Activated CD4-positive, alpha-beta T cell treated with anti-CD3 and anti-CD28 coated beads for 4 hours (primary cell): Measurements from ENCODE around the gene MZB1.
A peak's percentile ranks its signal among the peaks of the same experiment; 100 is the strongest.
"Not testable (repeated sequence)": the region's sequence is repeated elsewhere in the genome, so short reads cannot be mapped to it uniquely, and the experiment has no call there.

Experiments used
- DNase-seq, 2 donors: peaks; one replicate each; pipeline ENCODE4 v3.0.0-alpha.2; 2020

The MZB1 gene

GRCh38 chr5:139371482-139372435 lies 18.0 kb downstream of the MZB1 start:
- DNase-seq, result no peak

- DNase-seq, result no peak
These were observed 20.5 kb downstream of the MZB1 start for GRCh38 chr5:139369181-139369580.

GRCh38 chr5:139368613-139369012 lies 21.1 kb downstream of the MZB1 start:
- DNase-seq, result no peak

DNA sequence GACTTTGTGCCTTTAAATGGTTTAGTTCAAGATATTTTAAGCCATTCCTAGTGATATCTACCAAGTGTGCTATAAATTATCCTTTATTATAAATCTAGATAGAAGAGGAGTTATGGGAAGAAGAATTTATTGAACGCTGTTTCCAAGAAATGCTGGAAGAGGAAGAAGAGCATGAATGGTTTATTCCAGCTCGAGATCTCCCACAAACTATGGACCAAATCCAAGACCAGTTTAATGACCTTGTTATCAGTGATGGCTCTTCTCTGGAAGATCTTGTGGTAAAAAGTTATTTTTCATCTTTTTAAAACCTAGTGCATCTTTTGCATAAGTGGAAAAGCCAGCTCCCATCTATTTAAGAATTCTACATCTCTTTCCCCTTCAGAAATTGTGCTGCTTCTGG lies 25.2 kb downstream of the MZB1 start:
- no peak for DNase-seq

- no peak for DNase-seq
These were observed 25.8 kb downstream of the MZB1 start for GRCh38 chr5:139363937-139364336.

DNA sequence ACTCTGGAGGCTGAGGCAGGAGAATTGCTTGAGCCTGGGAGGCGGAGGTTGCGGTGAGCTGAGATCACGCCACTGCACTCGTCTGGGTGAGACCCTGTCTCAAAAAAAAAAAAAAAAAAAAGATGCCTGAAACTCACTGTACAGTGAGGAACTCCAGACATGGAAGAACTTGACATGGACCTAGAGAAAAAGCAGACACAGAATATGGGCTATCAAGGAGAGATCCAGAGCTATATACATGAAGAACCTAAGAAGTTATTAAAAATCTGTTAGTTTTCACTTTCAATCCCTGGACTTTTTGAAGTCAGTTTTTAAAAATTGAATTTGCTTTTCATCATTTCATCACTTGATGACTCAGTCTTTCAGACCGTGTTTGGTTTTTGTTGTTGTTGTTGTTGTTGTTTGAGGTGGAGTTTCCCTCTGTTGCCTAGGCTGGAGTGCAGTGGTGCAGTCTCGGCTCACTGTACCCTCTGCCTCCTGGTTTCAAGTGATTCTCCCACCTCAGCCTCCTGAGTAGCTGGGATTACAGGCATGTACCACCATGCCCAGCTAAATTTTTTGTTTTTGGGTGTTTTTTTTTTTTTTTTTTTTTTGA lies 27.8 kb downstream of the MZB1 start:
- no peak for DNase-seq

- no peak for DNase-seq
These were observed 29.3 kb downstream of the MZB1 start for GRCh38 chr5:139360384-139360783.

GRCh38 chr5:139358064-139358463 lies 31.6 kb downstream of the MZB1 start:
- no peak for DNase-seq

DNA sequence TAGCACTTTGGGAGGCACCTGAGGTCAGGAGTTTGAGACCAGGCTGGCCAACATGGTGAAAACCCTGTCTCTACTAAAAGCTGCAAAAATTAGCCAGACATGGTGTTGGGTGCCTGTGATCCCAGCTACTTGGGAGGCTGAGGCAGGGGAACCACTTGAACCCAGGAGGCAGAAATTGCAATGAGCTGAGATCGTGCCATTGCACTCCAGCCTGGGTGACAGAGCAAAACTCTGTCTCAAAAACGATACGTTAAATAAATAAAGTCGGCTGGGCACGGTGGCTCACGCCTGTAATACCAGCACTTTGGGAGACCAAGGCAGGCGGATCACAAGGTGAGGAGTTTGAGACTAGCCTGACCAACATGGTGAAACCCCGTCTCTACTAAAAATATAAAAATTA lies 33.8 kb downstream of the MZB1 start:
- not testable (repeated sequence) for DNase-seq

DNA sequence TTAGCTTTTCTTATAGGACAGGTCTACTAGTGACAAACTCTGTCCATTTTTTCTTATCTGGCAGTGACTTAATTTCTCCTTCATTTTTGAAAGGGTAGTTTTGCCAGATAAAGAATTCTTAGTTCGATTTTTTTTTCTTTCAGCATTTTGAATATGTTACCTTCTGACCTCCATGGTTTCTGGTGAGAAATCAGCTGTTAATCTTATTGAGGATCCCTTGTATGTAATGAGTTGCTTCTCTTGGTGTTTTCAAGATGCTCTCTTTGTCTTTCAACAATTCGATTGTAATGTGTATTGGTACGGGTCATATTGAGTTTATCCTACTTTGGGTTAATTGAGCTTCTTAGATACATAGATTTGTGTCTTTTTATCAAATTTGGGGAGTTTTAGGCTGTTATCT lies 35.5 kb downstream of the MZB1 start:
- DNase-seq, result no peak

GRCh38 chr5:139347863-139348262 lies 41.9 kb downstream of the MZB1 start:
- DNase-seq, result not testable (repeated sequence)

- DNase-seq, result not testable (repeated sequence)
These were observed 44.3 kb downstream of the MZB1 start for GRCh38 chr5:139345442-139345841.

DNA sequence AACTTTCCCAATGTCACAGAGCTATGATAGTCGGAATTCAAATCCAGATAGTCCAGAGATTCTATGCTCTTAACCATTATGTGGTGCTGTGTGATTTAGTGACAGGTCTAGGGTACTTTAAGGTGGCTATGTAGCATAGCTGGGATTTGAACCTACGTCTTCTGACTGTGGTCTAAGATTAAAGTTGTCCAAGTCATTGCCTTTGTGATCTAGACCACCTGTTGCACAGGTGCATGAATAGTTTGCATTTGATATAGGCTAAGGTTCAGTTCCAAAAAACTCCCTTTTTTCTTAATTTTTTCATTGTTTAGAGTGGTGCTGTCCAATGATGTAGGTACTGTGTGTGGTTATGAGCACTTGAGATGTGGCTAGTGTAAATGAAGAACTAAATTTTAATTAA lies 45.5 kb downstream of the MZB1 start:
- no peak for DNase-seq

GRCh38 chr5:139343476-139343875 lies 46.2 kb downstream of the MZB1 start:
- no peak for DNase-seq

DNA sequence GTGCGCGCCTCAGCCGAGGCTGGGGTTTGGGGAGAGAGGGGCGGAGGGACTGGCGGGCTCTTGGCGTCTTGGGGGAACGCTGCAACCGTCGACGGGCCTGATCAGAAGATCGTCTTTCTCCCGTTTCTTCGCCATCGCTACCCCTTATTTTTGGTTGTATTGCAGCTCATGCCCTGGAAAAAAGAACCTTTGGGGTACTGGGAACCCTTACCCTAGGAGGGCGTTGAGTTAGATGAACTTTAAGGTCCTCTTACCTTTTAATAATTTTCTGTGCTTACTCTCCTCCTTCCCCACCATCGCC lies 47.3 kb downstream of the MZB1 start:
- DNase-seq, result peak in 1 of 2 donors; percentile 79

GRCh38 chr5:139341689-139342422 lies 47.9 kb downstream of the MZB1 start, which contains the start of gene PAIP2:
Gene PAIP2 (plus strand): TSS chr5:139341854. CDS start chr5:139363785, 21,931 bp downstream.
- peak; percentile 95 to 97 for DNase-seq

DNA sequence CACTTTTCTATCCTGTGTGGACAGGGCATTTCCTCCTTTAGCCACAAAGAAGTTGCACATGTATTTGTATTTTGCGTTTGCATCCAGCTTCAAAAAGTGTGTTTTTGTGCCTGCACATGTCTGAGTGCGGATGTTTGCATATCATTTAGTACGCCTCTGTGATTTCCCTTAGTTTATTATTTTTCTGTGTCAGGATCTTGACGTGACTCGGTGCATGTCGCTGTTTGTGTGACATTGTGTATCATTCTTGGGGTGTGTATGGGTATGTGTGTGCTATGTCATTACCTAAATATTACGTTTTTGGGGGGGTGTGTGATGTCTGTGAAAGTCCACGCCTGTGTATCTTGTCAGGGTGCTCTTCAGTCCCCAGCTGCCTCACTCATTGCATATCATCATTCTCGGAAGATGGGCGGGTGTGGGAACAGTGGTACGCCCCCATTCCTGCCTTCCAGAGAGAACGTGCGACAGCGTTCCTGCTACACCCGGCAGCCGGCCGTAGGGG lies 48.5 kb downstream of the MZB1 start:
- DNase-seq, result no peak

GRCh38 chr5:139340051-139340450 lies 49.7 kb downstream of the MZB1 start:
- no peak for DNase-seq
